Measurements from ENCODE around the gene ZFP62.
"Not testable (repeated sequence)": the region's sequence is repeated elsewhere in the genome, so short reads cannot be mapped to it uniquely, and the experiment has no call there.

- not testable (repeated sequence) for TF ChIP-seq CTCF (conservative IDR thresholded peaks at IDR 0.05; ENCODE audit: low read length); EZH2phosphoT487 (IDR thresholded peaks at IDR 0.05; ENCODE audit: borderline replicate concordance, low read depth, low read length)
Observed at GRCh38 chr5:180885845-180886529, 24.9 kb upstream of the ZFP62 start.
